ENCODE results near the gene DEGS2. TPM values are rescaled to one million over a fixed set of nuclear protein-coding genes. Genes with fewer than 3 reads are reported as not detected.
A peak's percentile ranks its signal among the peaks of the same experiment; 100 is the strongest.
"Not testable (repeated sequence)": the region's sequence is repeated elsewhere in the genome, so short reads cannot be mapped to it uniquely, and the experiment has no call there.

The DEGS2 gene
- 6.5 TPM for polyA plus RNA-seq

DNA sequence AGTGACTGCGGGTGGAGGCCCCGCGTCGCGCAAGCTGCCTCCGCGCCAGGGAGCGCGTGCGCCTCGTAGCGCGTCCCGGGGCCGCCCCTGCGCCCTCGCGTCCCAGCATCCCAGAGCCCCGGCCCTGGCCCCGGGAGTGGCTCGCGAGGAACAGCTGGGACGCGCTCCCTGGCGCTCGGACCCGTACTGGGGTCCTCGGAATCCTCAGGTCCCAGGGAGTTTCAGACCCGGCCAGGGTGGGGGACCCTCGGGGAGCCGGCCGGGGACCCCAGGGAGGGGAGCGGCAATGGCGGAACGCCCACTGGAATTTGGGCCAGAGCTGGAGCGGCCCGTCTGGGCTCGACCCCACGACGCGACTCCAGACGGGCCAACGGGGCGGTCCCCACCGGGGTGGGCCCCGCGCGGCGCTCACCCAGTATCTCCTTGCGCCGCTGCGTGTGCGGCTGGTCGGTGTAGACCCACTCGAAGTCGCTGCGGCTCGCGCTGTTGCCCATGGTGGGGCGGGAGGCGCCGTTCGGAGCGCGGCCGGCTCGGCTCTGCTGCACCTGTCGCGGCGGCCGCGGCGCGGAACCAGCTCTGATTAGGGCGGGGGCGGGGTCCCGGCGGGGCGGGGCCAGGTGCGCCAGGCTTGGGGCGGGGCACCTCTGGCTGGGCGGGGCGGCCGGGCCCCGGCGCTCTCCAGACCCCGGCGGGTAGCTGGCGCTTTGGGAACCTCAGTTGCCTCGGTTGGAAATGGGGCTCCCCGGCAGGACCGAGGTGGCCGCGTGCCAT is at the start of gene DEGS2:
DEGS2 (minus strand) TSS at position 552 of the 771 bp plus-strand sequence; CDS start at position 494, 58 bp downstream.
- peaks cover 11 to 22% (median 17%) of the 10 kb centered on the region in 3 donors for H3K4me1 Mint-ChIP-seq
- H3K27me3 Mint-ChIP-seq: no peaks in the 10 kb centered on the region
- peaks cover 0 to 5% (median 0%) of the 10 kb centered on the region in 3 donors for H3K9me3 Mint-ChIP-seq
- peak within 1 kb of the TSS; percentile 76 to 92 (median 88) for H3K4me3 Mint-ChIP-seq
- H3K27ac Mint-ChIP-seq: peak within 1 kb of the TSS in 2 of 3 donors; percentile 76 to 93
- no peaks in the 10 kb centered on the region for H3K36me3 Mint-ChIP-seq

DNA sequence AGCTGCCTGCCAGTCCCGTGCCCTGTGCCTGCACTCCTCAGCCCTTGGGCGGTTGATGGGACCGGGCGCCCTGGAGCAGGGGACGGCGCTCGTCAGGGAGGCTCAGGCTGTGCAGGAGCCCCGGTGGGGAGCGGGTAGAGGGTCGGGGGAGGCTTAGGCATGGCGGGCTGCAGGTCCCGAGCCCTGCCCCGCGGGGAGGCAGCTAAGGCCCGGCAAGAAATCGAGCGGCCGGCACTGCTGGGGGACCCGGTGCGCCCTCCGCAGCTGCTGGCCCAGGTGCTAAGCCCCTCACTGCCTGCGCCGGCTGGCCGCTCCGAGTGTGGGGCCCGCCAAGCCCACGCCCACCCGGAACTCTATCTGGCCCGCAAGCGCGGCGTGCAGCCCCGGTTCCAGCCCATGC is 48.7 kb upstream of the DEGS2 start:
- H3K4me3 Mint-ChIP-seq, H3K4me1 Mint-ChIP-seq, H3K36me3 Mint-ChIP-seq, H3K27ac Mint-ChIP-seq, H3K27me3 Mint-ChIP-seq, H3K9me3 Mint-ChIP-seq: not testable (repeated sequence)

DNA sequence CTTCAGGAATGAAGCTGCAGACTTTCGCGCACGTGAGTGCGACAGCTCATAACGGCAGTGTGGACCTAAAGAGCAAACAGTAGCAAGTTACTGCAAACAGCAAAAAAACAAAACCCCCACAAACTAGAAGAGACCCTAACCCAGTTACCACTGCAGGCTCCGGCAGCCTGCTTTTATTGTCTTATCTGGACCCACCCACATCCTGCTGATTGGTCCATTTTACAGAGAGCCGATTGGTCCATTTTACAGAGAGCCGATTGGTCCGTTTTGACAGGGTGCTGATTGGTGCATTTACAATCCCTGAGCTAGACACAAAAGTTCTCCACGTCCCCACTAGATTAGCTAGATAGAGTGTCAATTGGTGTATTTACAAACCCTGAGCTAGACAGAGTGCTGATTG is 48.1 kb upstream of the DEGS2 start:
- H3K4me3 Mint-ChIP-seq: peak overlapping the region in 1 of 4 donors; percentile 32
- H3K36me3 Mint-ChIP-seq, H3K27me3 Mint-ChIP-seq, H3K9me3 Mint-ChIP-seq, H3K27ac Mint-ChIP-seq, H3K4me1 Mint-ChIP-seq: not testable (repeated sequence)

DNA sequence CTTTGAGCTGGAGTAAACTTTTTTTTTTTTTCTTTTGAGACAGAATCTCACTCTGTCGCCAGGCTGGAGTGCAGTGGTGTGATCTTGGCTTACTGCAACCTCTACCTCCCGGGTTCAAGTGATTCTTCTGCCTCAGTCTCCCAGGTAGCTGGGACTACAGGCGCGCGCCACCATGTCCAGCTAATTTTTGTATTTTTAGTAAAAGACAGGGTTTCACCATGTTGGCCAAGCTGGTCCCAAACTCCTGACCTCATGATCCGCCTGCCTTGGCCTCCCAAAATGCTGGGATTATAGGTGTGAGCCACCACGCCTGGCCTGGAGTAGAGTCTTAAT is 45.4 kb upstream of the DEGS2 start:
- not testable (repeated sequence) for H3K36me3 Mint-ChIP-seq, H3K9me3 Mint-ChIP-seq, H3K27me3 Mint-ChIP-seq, H3K27ac Mint-ChIP-seq, H3K4me3 Mint-ChIP-seq, H3K4me1 Mint-ChIP-seq

DNA sequence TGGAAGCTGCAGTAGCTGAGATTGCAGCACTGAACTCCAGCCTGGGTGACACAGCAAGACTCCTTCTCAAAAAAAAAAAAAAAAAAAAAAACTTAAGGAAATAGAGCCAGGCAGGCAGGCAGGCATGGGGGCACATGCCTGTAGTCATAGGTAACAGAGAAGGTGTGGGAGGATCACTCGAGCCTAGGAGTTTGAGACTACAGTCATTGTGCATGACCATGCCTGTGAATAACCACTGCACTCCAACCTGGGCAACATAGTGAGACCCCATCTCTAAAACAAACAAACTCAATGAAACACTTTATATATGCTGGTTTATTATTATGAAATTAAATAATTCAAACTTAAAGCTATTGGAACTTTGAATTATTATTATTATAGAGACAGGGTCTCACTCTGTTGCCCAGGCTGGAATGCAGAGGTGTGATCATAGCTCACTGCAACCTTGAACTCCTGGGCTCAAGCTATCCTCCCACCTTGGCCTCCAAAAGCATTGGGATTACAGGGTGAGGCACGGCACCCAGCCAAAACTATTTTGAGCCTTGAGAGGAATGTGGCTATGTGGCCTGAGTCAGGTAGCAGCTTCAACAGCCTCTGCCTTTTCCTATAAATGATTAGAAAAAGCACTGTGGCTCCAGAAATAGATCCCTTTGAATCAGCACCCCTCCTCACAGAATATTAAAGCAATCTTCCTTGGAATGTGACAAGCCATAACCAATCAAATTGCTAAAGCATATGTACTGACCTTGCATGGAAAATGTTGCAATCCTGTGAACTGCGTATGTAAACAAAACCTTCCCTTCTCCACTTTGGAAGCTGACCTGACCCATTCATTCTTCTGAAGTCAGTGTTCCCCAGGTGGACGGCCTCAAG is 44.8 kb upstream of the DEGS2 start:
- Mint-ChIP-seq H3K4me3 (no peak overlapping the region), H3K9me3 (peaks cover 0 to 1% (median 0%) of the 10 kb centered on the region in 3 donors), H3K27me3 (peaks cover 6% of the 10 kb centered on the region), H3K36me3 (peaks cover 3% of the 10 kb centered on the region), H3K4me1 (no peaks in the 10 kb centered on the region), H3K27ac (no peak overlapping the region)

DNA sequence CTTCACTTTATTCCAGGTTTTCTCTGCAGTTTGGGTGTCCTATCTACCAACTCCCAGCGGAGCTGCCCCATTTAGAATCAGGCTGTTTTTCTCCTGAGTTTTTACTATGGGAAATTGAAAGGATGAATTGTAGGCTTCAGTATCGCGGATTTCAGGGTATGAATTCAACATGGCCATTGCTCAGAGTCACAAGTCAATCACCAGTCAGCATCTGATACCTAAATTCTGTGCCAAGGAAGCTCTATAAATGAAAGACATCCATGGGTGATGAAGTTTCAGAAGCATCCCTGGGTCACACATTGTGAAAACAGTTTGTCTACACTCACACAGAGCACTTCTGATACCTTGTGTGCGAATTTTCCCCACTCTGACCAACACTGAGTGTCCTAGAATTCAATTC is 43.7 kb upstream of the DEGS2 start:
- Mint-ChIP-seq H3K4me1 (no peaks in the 10 kb centered on the region), H3K4me3 (no peak overlapping the region), H3K27me3 (peaks cover 6% of the 10 kb centered on the region), H3K36me3 (peaks cover 3% of the 10 kb centered on the region), H3K9me3 (peaks cover 0 to 1% (median 0%) of the 10 kb centered on the region in 3 donors), H3K27ac (no peak overlapping the region)

DNA sequence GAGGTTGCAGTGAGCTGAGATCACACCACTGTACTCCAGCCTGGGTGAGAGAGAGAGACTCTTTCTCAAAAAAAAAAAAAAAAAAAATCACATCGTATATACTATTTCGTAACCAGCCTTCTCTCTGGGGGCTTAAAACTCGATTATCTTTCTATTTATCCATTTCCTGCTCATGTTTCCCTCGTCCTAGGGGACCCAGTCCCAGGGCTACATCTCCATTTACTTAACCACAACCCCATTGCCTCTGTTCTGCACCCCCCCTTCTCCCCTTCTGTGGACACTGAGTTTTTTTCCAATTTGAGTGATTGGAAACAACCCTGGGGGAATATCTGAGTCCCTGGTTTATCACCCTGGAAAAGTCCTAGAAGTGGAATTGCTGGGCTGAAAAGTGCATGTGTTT is 43.3 kb upstream of the DEGS2 start:
- H3K4me3 Mint-ChIP-seq: no peak overlapping the region

DNA sequence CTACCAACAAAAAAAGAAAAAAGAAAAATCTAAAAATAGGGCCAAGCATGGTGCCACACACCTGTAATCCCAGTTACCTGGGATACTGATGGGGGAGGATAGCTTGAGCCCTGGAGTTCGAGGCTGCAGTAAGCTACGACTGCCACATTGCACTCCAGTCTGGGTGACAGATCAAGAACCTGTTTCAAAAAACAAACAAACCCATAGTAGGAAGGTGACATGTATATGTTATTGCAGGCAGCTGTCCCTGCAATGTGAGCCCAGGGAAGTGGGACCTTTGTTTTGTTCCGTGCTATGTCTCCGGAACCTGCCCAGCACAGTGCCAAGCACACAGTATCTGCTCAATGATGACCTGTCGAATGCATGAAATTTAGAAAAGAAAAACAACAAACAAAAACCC is 42.3 kb upstream of the DEGS2 start:
- Mint-ChIP-seq H3K4me3 (no peak overlapping the region), H3K27ac (no peak overlapping the region), H3K9me3 (no peaks in the 10 kb centered on the region), H3K4me1 (no peaks in the 10 kb centered on the region), H3K36me3 (no peaks in the 10 kb centered on the region), H3K27me3 (peaks cover 6% of the 10 kb centered on the region)

More for the DNA sequence above, 43.3 kb upstream of the DEGS2 start:
- no peaks in the 10 kb centered on the region for H3K4me1 Mint-ChIP-seq
- H3K27me3 Mint-ChIP-seq: peaks cover 6% of the 10 kb centered on the region
- H3K9me3 Mint-ChIP-seq: peaks cover 0 to under 1% (median 0%) of the 10 kb centered on the region in 3 donors
- no peak overlapping the region for H3K27ac Mint-ChIP-seq
- H3K36me3 Mint-ChIP-seq: peaks cover 3% of the 10 kb centered on the region

DNA sequence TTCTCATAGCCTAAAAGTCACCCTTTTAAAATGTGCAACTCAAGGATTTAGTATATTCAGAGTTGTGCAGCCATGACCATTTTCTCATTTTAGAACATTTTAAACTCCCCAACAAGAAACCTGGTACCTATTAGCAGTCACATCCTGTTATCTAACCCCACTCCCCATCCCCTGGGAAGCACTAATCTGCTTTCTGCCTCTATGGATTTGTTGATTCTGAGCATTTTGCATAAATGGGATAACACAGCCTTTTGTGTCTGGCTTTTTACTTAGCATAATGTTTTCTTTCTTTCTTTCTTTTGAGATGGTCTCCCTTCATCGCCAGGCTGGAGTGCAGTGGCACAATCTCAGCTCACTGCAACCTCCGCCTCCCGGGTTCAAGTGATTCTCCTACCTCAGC is 40.9 kb upstream of the DEGS2 start:
- H3K36me3 Mint-ChIP-seq: no peaks in the 10 kb centered on the region
- H3K27ac Mint-ChIP-seq: no peak overlapping the region
- peaks cover 6% of the 10 kb centered on the region for H3K27me3 Mint-ChIP-seq
- H3K4me3 Mint-ChIP-seq: no peak overlapping the region
- H3K9me3 Mint-ChIP-seq: no peaks in the 10 kb centered on the region
- no peaks in the 10 kb centered on the region for H3K4me1 Mint-ChIP-seq

DNA sequence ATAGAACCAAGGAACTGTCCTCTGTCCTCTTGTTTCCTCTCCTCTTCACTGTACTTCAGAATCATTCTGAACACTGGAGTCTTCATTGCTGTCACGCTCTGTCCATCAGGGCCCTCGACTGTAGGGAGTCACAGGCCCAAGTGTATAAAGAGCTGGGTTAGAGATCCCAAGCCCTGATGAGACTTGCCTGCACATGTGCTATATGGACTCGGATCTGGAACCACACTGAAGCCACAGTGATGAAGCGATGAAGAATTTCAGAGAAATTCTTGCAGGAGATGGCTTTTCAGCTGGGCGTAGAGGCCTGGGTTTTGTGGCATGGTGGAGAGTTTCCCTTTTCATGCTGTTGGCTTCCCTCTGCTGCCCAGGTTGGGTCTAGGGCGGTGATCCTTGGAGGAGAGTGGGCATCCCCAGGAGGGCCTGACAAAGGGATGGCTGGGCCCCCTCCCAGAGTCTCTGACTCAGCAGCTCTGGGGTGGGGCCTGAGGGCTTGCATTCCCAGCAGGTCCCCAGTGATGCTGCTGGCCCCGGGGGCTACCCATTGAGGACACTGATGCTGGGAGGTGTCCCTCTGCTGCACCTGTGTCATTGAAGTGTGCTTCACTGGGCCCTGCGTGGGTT is 39.9 kb upstream of the DEGS2 start:
- Mint-ChIP-seq H3K9me3 (no peaks in the 10 kb centered on the region), H3K4me1 (no peaks in the 10 kb centered on the region), H3K27me3 (peaks cover 6% of the 10 kb centered on the region), H3K27ac (no peak overlapping the region), H3K36me3 (no peaks in the 10 kb centered on the region), H3K4me3 (no peak overlapping the region)

DNA sequence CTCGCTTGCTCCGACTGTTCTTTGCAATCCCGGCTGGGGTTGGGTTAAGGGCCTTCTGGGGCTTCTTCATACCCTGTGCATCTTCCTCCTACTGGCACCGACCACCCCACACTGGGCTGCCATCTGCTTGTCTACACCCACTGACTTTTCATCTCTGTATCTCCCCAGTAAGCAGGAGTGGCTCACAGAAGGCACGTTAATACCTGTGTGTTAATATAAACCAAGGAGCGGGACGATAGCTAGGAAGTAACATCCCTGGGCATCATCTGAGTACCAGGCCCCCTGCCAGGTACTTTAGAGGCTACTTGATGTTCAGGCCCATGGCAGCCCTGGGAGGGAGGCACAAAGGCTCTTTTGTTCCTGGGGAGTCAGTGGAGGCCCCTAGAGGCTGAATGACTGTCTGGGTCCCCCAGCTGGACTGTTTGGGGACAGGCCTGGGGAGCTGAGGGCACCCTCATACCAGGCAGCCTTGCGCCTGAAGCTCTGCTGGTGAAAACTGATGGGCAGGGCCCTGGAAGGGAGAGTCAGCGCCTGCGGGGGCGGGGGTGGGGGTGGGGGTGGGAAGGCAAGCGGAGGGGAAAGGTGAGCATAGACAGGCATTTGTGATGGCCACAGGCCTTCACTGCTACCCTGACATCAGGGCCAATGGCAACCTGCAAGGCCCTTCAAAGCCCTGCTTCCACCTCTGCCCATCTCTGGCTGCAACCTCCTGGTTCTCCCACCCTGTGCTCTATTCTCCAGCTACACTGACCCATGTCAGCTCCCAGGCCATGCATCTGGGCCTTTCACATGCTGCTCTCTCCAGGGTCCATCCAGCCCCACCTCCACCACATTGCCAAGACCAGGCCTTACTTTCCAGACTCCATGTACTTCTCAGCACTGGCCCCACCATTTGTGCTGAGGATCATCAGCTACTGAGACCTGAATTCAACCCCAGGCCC is 34.2 kb upstream of the DEGS2 start:
- peaks cover 6 to 9% (median 7%) of the 10 kb centered on the region in 3 donors for H3K4me1 Mint-ChIP-seq
- H3K4me3 Mint-ChIP-seq: peak overlapping the region in 3 of 4 donors; percentile 4 to 80 (median 35)
- no peaks in the 10 kb centered on the region for H3K36me3 Mint-ChIP-seq
- H3K9me3 Mint-ChIP-seq: no peaks in the 10 kb centered on the region
- H3K27me3 Mint-ChIP-seq: no peaks in the 10 kb centered on the region
- H3K27ac Mint-ChIP-seq: peak overlapping the region; percentile 73 to 95 (median 76)

DNA sequence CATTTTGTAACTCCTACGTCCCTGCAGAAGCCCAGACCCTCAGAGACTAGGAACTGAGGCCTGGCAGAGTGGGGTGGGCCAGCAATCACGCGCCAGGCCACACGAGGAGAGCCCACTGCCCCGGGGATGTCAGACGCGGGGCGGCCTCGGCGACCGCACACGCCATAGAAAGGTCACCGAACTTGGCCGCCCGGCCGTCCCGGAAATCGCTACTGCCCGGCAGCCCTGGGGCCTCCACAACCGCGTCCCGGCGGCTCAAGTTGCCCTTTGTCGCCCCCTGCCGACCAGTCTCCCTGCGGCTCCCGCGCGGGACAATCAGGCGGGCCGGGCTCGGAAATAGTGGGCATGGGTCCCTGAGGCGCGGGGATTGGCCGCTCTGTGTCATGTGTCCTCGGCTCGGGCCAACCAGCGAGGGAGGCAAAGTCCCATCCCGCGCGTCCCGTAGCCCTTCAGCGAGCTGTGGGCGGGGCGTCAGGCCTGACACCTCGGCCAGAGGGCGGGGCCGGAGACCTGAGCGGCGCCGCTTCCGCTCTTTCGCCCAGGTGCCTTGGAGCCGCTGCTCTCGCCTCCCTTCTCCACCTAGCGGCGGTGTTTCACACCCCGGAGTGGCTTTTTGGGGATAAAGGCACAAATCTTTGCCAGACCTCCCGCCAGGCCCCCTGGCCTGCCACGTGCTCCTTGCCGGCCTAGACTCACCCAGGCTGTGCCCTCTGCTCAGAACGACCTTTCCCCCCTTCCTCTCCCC is 33.4 kb upstream of the DEGS2 start:
- Mint-ChIP-seq H3K36me3 (no peaks in the 10 kb centered on the region), H3K4me1 (peaks cover 6 to 9% (median 7%) of the 10 kb centered on the region in 3 donors), H3K27ac (peak overlapping the region; percentile 73 to 95 (median 76)), H3K27me3 (no peaks in the 10 kb centered on the region), H3K9me3 (no peaks in the 10 kb centered on the region), H3K4me3 (peak overlapping the region; percentile 22 to 86 (median 68))

DNA sequence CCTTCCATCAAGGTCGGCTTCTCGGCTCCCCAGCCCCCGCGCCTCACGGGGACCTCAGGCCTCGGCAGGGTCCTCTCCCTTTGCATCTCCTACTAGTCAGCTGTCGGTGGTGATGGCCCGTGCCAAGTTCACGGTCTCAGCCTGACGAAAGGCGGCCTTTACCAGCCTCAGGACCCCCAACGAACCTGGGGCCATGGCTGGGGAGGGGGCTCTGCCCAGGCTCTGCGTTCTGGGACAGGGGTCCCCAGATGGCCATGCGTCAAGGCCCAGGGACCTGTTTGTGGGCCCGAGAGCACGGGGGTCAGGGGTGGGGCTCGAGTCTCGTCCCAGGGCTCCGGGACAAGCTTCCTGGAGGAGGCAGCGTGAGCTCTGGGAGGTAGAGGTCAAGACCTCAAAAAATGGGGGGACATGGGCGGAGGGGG is 32.8 kb upstream of the DEGS2 start:
- H3K27me3 Mint-ChIP-seq: no peaks in the 10 kb centered on the region
- H3K4me1 Mint-ChIP-seq: peaks cover 6 to 9% (median 7%) of the 10 kb centered on the region in 3 donors
- H3K27ac Mint-ChIP-seq: peak overlapping the region; percentile 71 to 76 (median 73)
- no peaks in the 10 kb centered on the region for H3K36me3 Mint-ChIP-seq
- peak overlapping the region in 1 of 4 donors; percentile 62 for H3K4me3 Mint-ChIP-seq
- H3K9me3 Mint-ChIP-seq: no peaks in the 10 kb centered on the region

All from IgD-negative memory B cell (primary cell).